HG03571 (cell line): ENCODE results near the gene TMTC1.

ENCODE experiments used
- ATAC-seq: cut with Tn5 transposase; IDR thresholded peaks from one replicate; pipeline ENCODE4 v1.9.1; 2021; ENCODE audit not compliant: unreplicated experiment

The TMTC1 gene

GRCh38 chr12:29713729-29714128, 70.0 kb downstream of the TMTC1 start:
- ATAC-seq, result no peak

- no peak for ATAC-seq
These were observed 72.4 kb downstream of the TMTC1 start for GRCh38 chr12:29711381-29711780.

- ATAC-seq, result no peak
These were observed 73.6 kb downstream of the TMTC1 start for GRCh38 chr12:29710104-29710503.

GRCh38 chr12:29709496-29710040, 74.2 kb downstream of the TMTC1 start:
- ATAC-seq, result no peak

- ATAC-seq, result no peak
These were observed 74.7 kb downstream of the TMTC1 start for GRCh38 chr12:29709054-29709453.

GRCh38 chr12:29707846-29708245, 75.9 kb downstream of the TMTC1 start:
- no peak for ATAC-seq

GRCh38 chr12:29706311-29706710, 77.4 kb downstream of the TMTC1 start:
- ATAC-seq, result no peak

GRCh38 chr12:29703528-29703927, 80.2 kb downstream of the TMTC1 start:
- ATAC-seq, result no peak

- no peak for ATAC-seq
These were observed 80.8 kb downstream of the TMTC1 start for GRCh38 chr12:29702972-29703371.

GRCh38 chr12:29702222-29702621, 81.5 kb downstream of the TMTC1 start:
- ATAC-seq, result no peak

GRCh38 chr12:29700761-29701481, 82.8 kb downstream of the TMTC1 start:
- no peak for ATAC-seq

GRCh38 chr12:29698756-29699155, 85.0 kb downstream of the TMTC1 start:
- ATAC-seq, result no peak

- no peak for ATAC-seq
These were observed 87.9 kb downstream of the TMTC1 start for GRCh38 chr12:29695800-29696199.

GRCh38 chr12:29695026-29695425, 88.7 kb downstream of the TMTC1 start:
- ATAC-seq, result no peak

GRCh38 chr12:29694002-29694401, 89.7 kb downstream of the TMTC1 start:
- no peak for ATAC-seq

- no peak for ATAC-seq
These were observed 91.5 kb downstream of the TMTC1 start for GRCh38 chr12:29692237-29692636.

GRCh38 chr12:29691161-29691854, 92.4 kb downstream of the TMTC1 start:
- ATAC-seq, result no peak

GRCh38 chr12:29690728-29691127, 93.0 kb downstream of the TMTC1 start:
- ATAC-seq, result no peak

- ATAC-seq, result no peak
These were observed 94.8 kb downstream of the TMTC1 start for GRCh38 chr12:29688914-29689313.

- no peak for ATAC-seq
These were observed 101.7 kb downstream of the TMTC1 start for GRCh38 chr12:29682088-29682487.

GRCh38 chr12:29681370-29681769, 102.4 kb downstream of the TMTC1 start:
- ATAC-seq, result no peak

- no peak for ATAC-seq
These were observed 107.1 kb downstream of the TMTC1 start for GRCh38 chr12:29676676-29677075.
